ENCODE data around the gene NDUFA11. TPM values are rescaled to one million over a fixed set of nuclear protein-coding genes. Genes with fewer than 3 reads are reported as not detected.

Gene NDUFA11
- total and polyA plus RNA-seq, 2 of the 4 experiments (the other 2 are of a cell fraction) = 375 to 1,276 TPM

DNA sequence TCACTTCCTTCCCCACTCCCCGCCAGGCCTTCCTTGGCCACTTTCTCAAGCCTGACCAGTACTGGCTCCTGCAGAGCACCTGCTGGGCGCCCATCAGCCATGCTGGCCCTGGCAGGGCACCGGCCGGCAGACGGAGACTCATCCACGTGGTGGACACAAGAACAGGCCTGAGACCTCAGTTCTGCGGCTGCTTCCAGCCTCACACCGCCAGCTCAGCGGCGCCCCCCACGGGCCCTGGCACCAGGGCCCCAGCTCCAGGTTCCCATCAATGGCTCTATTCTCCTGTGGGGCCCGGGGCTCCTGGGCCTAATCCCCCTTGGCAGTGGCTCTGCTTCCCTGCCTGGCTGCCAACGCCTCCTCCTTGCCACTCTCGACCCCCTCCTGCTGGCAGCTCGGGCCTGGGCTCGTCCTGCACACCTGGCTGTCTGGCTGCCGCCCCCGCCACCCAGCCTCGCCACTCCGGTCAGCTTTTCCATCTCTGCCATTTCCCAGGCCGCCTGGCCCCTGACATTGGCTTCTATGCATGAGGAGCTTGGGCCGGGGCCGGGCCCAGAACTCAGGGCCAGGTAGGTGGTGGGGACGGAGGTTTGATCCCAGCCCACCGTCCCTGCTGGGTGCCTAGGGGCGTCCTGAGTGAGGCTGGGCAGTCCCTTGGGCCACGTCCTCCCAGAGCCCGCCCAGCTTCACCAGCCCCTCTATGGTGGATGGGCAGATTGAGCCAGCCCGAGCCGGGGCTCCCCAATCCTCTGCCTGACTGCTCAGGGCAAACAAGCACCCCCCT is 6.2 kb downstream of the NDUFA11 start:
- WGBS, 2 experiments (ENCODE audit: extremely low coverage in 2 of 2, insufficient read length in 1 of 2) = 93% methylated on average over 12 of the region's 30 CpGs; no CpG with 5 or more reads in 1 of the 2 experiments
- H3K27ac ChIP-seq (ENCODE audit: insufficient read depth, low read length) = no peak overlapping the region
- no TSS peak for BruUV-seq (replicated peaks)
- H4K5ac ChIP-seq (ENCODE audit: low read depth, low read length) = no peak overlapping the region
- DNase-seq (no peak), ATAC-seq (ENCODE audit: low read depth) (no peak)
- H3K4me2 ChIP-seq (ENCODE audit: low read depth, low read length) = no peak overlapping the region
- H3K23ac ChIP-seq (ENCODE audit: low read depth, low read length) = no peak overlapping the region
- no peak overlapping the region for H3K18ac ChIP-seq (ENCODE audit: low read depth, low read length)
- H2BK5ac ChIP-seq (ENCODE audit: low read depth, low read length, poor library complexity, severe bottlenecking) = no peak overlapping the region
- H3K4me3 ChIP-seq (ENCODE audit: insufficient read depth, low read depth, low read length) = no peak overlapping the region
- peaks cover 36% of the 10 kb centered on the region for H4K20me1 ChIP-seq (ENCODE audit: insufficient read depth, low read length)
- H2AFZ ChIP-seq (replicated peaks; ENCODE audit: low read length, poor library complexity) = no peak overlapping the region
- peaks cover 25% of the 10 kb centered on the region; the same call in 1 of the 2 replicates for H3K36me3 ChIP-seq (ENCODE audit: control insufficient read depth, insufficient read depth, low read length)
- no peak overlapping the region for H2BK20ac ChIP-seq (ENCODE audit: low read depth, low read length)
- POLR2A ChIA-PET (ENCODE audit: unreplicated experiment) = no interaction called here
- H3K9me3 ChIP-seq (ENCODE audit: control insufficient read depth, insufficient read depth, low read length) = no peaks in the 10 kb centered on the region
- H3K9me1 ChIP-seq (ENCODE audit: insufficient read depth, low read length) = no peaks in the 10 kb centered on the region
- H2BK15ac ChIP-seq (ENCODE audit: low read depth, low read length) = no peak overlapping the region
- H4K91ac ChIP-seq (ENCODE audit: insufficient read depth, low read depth, low read length) = no peak overlapping the region
- peaks cover 1% of the 10 kb centered on the region for H3K4me1 ChIP-seq (ENCODE audit: control insufficient read depth, insufficient read depth, low read length)
- no peak overlapping the region for H3K4ac ChIP-seq (ENCODE audit: low read depth, low read length)
- no peak overlapping the region for H3K56ac ChIP-seq (ENCODE audit: extremely low read depth, insufficient read depth, low read length)
- no peak for TF ChIP-seq ELK1 (IDR thresholded peaks at IDR 0.05; ENCODE audit: borderline replicate concordance, low read depth, low read length)
- no peak for TF ChIP-seq FOS (IDR thresholded peaks at IDR 0.05; ENCODE audit: low read depth, low read length)
- in situ Hi-C loops (cut with MboI; ENCODE audit: low sequenced_read_pairs) = no loop called here
- no peak overlapping the region for H3K14ac ChIP-seq (replicated peaks; ENCODE audit: low read depth, low read length)
- H3K9ac ChIP-seq (ENCODE audit: low read depth, low read length) = no peak overlapping the region
- H3K27me3 ChIP-seq (ENCODE audit: control insufficient read depth, insufficient read depth, low read length) = no peaks in the 10 kb centered on the region
- intact Hi-C loops (cut with micrococcal nuclease) = no loop called here
- no peak overlapping the region for H2AK9ac ChIP-seq (replicated peaks; ENCODE audit: low read depth, low read length, poor library complexity)
- H4K8ac ChIP-seq (ENCODE audit: low read depth in 2 of 2, low read length in 2 of 2) = no peak overlapping the region
- H2BK120ac ChIP-seq (ENCODE audit: low read depth, low read length) = no peak overlapping the region
- CTCF ChIA-PET = no interaction called here
- no peak overlapping the region for H2AK5ac ChIP-seq (ENCODE audit: low read depth, low read length)
- peaks cover 7 to 34% of the 10 kb centered on the region in 2 experiments; a peak in 3 of 4 replicates for H3K79me1 ChIP-seq (ENCODE audit: low read depth in 1 of 2, low read length in 2 of 2)
- dilution Hi-C loops (cut with HindIII; ENCODE audit: low sequenced_read_pairs, unreplicated experiment) = no loop called here
